ENCODE data around the gene TBC1D22A.

Gene TBC1D22A

DNA sequence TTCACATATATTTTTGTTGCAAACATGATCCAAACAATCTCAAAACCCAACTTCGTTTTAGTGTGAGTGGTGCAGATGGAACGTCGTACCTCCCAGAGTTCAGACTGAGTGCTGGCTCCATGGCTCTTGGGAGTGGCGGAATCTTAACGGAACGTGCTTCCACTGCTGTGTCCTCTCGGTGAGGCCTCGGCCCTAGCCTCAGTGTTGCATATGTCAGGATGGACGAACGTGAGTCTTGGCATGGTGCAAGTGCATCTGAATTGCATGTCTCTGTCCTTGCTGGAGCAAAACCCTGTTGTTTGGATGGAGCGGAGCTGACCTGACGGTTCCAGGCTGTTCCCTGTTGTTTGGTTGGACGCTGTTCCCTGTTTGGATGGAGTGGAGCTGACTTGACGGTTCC, 306.8 kb downstream of the TBC1D22A start:
- DNase-seq, result no peak

DNA sequence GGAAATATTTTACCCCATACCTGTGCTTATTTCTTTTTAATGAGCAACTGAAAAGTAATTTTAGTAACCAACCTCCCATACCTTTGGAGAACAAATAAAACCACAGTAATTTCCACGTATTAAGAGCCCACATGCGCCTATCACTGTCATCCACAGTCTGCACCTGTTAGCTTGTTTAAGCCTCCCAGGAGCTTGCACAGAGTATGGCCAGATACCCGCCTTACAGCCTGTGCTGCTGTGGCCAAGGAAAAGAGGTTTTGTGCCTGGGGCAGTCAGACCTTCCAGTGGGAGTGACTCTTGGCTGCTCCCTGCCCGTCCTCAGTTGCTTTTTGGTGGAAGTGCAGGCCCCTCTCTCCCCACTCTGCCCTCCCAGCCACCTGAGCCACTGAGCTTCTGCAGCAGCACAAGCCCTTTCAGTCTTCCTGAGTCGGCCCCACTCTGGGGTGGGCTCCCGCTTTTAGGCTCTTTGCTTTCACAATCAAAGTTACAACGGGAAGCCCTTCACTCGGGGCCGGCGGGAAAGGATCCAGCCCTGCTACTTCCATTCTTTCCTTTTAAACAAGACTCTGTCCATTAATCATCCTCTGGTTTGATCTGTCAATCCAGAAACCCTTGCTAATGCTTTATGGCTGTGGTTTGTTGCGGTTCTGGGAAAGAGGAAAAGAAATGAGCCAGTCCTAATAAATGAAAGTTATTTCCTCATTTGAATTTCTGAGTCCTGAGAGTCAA, 308.8 kb downstream of the TBC1D22A start:
- DNase-seq, result no peak

DNA sequence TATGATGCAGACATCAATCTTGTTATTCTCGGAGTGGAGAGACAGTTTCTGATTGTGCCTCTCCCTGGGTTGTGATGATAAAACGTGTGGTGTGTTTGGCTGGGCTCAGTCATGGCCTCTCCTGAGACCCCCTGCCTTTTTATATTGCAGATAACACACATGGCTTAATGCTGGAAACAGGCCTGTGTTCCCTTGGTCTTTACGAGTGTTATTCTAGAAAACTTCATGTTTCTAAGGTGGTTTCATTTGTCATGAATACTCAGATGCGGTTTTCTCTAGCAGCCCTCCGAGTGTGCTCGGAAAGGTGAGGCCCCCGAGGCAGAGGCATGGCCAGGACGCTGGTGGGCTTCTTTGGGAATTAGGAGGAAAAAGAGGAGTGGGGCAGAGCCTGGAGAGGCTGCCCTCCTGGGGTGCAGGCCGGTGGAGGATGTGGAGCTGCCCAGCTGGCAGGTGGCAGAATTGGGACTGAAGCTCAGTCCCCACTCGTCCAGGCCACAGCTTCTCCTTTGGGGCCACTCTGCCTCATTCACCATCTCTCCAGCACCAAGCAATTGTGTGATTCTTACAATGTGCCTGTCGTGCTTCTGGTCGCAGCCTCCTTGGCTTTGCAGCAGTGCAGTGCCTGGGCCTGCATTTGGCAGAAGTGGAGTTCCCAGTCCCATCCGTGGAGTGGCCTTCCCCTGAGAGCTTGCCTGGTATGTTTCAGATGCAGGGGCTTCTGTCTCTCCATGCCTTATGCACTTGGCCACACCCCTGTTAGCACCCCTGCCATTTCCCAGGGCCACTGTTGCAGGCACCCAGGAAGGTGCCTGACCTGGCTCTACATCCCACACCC, 309.6 kb downstream of the TBC1D22A start:
- DNase-seq, result no peak

DNA sequence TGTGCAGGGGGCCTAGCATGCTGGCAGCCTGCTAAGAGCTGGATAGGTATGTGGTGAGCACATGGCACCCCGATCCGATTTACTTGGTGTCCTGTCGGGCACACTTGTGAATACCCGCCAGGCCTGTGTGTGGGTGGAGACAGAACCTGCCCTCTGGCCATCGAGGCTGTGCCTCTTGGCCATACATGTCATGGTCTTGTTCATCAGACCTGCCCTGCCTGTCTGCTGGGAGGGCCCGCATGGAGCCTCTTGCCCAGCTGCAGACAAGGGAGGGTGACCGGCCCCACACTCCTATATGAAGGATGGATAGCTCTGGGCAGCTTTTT, 310.2 kb downstream of the TBC1D22A start:
- no peak for DNase-seq

DNA sequence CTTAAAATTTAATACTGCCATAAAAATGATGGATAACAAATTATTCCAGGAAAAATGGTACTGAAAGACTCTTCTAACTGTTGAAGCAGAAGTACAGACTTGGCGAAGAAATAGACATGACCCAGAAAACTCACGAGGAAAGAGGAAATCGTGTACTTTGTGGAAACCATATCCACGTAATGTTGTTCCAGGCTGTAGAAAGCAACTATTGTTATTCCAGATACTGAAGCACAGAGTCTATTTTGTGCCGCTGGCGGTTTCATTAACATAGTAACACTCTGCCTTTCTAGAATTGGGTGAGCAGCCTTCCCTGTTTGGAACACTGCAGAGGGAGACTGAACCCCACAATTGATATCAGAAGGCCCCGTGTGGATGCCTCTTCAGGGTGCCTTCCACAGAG, 310.6 kb downstream of the TBC1D22A start:
- DNase-seq, result no peak

DNA sequence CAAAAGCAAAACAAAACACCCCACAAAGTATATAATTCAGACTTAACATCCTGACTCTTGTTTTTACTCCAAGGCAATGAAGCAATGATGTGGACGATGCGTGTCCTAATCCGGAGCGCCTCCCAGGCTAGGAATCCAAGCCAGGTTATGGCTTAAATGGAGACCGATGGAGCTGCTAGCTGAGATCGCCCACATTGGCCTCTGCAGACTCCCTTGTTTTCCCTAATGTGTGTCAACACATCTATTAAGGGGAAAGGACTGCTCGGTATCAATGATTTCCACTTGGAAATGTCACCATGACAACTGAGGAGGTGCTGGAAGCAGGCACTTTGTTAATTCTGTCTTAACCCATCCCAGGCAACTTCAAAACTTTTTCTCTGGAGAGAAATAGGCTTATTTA, 311.7 kb downstream of the TBC1D22A start:
- no peak for DNase-seq

DNA sequence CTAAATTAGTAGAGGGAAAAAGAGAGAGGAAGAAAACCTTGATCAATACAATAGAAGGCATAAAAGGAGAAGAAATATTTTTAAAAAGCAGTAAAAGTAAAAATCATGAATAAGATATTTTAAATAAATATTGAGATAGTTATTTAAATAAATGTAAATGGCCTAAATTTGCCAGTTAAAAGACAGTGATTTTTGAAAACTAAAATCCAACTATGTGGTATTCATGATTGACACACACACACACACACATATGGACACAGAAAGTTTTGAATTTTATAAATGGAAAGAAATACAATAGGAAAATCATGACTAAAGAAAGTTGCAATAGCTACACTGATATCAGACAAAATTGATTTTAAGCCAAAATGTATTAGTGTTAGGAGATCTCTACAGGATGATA, 313.1 kb downstream of the TBC1D22A start:
- no peak for DNase-seq

DNA sequence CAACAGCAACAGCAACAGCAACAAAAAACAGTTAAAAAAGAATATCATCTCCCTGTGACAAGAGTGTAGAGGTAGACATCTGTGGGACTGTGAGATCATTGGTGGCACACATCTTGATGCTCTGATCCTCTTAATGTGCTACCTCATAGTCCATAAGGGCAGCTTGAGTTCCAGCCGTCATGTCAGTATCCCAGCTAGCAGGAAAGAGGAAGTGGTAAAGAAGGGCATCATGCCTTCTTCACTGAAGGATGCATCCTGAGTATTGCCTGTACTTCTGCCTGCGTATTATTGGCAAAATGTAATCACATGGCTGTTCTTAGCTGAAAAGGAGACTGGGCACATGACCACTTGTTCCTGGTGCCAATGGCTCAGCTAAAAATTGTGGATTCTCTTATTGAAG, 314.3 kb downstream of the TBC1D22A start:
- no peak for DNase-seq

DNA sequence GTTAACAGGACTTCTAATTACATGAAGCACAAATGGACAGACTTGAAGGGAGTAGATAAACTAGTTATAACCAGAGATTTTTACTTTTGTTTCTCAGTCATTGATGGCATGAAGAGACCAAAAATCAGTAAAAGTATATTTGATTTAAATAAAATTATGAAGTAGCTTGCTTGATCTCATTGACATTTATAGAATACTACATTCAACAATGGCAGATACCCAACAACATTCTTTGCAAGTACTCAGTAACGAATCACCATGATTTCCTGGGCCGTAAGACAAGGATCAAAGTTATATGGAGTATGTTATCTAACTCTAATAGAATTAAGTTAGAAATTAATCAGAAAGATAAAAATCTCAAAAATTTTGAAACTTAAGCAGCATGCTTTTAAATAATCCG, 317.6 kb downstream of the TBC1D22A start:
- DNase-seq, result no peak

DNA sequence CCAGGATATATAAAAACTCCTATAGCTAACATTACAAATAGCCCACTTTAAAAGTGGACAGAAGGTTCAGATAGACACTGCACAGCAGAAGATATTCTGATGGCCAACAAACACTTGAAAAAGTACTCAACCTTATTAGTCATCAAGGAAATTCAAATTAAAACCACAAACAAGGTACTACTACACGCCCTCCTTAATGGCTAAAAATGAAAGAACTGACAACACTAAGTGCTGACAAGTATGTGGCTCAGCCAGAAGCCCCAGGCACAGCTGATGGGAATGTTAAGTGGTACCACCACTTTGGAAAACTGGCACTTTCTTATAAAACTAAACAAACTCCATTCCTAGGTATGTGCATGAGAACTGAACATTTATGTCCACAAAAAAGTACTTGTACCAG, 320.1 kb downstream of the TBC1D22A start:
- DNase-seq, result no peak

DNA sequence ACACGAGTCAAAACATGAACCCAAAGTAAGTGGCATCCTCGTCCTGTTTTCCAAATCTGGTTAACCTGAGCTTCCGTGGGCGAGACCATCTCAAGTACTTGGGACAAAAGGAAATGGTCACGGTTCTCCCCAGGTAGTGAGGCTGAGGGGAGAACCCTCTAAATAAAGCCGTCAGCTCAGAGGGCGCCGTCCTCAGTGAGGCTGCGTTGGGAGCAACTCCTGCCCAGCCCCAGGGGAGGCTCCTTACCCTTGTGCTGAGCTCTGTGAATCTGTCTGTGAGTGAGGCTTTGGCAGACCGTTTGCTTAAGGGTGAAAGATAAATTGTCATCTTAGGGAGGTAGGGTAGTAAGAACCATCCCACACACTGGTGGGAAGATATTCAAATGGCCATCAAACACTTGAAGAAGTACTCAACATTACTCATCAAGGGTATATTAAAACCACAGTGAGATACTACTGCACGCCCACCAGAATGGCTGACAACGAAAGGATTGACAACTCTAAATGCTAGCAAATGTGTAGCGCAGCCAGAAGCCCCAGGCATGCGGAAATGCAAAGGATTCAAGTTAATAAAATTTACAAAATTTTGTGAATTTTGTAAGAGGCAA, 321.0 kb downstream of the TBC1D22A start:
- no peak for DNase-seq

DNA sequence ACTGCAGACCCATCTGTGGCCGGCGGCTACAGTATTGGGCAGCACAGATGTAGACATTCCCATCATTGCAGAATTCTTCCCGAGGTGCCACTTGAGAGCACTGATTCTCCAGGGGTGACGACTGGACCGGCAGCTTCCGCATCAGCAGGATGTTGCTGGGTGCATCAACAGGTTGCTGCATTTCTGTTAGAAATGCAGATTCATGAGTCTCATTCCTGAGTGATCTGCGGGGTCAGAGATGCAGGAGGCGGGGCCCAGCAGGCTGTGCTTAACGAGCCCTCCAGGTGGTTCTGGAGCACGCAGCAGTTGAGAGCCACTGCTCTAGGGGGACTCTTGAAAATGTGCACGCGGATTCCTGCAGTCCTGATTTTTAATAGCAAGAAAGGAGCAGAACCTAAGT, 321.8 kb downstream of the TBC1D22A start:
- no peak for DNase-seq

DNA sequence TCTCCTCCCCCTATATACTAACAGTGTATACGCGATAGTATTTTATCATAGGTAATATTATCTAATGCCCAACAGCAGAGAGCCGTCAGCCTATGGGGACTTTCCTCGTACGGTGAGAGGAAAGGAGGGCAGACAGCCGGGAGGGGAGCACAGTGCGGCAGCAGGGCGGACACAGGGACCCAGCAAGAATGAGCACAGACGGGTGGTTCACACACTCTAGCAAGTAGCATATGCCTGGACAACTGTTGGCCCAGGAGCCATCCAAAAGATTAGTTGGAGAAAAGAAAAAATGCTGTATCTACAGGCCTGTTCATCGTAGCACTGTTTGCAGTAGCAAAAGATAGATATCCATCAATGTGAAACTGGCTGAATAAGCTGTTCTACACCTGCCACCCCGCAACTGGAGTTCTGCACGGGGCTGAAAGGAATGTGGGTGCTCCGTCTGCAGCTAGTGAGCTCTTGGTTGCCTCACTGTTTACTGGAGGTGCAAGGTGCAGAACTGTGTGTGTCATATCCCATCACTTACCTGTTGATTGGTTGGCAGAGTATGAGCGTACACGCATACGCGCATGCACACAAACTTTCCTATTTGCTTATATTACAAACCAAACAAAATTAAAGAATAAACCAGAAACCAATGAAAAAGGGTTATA, 324.3 kb downstream of the TBC1D22A start:
- DNase-seq, result no peak

DNA sequence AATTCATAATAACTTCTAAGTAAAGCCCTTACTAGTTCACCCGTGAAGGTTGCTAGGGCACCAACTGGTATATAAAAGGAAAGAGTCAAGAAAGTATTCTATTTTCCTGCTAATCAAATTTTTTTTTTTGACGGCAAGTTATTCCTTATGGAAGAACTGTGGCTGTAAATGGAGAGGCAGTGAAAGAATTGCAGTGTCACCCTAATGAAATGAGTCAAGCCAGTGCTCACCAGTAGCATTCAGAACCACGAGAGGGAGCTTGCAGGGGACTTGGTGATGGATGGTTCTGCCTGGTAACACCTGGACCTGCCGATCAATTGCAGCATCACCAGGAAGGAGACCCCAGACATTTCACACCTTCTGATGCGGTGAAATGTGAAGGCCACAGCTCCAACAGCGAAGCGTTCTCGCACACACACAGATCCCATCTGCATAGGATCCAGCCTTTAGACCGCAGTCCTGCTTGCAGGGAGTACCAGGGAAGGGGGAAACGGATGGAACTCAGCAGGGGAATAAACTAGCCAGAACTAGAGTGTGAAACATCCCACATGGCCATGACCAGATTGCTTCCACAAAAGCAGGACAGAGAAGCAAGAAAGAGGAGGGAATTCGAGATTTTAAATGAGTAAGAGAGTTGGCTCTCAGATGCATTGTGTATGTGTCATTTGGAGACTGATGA, 326.2 kb downstream of the TBC1D22A start:
- no peak for DNase-seq

DNA sequence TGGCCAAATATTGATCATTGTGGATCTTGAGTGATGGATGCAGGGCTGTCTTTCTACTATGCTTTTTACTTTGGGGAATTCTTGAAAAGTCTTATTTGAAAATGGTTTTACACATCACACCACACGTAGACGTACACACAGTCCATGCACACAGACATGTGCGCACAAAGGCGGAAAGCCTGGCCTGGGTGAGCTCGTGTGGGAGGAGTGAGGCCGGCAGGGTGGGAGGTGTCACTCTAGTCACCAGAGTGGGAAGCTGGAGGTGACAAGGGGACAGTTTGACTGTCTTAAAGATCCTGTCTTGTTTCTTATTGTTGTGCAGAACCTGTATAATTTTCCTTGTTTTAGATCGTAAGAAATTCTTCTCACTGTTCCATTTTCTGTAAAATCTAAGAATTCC, 326.9 kb downstream of the TBC1D22A start:
- DNase-seq, result no peak

DNA sequence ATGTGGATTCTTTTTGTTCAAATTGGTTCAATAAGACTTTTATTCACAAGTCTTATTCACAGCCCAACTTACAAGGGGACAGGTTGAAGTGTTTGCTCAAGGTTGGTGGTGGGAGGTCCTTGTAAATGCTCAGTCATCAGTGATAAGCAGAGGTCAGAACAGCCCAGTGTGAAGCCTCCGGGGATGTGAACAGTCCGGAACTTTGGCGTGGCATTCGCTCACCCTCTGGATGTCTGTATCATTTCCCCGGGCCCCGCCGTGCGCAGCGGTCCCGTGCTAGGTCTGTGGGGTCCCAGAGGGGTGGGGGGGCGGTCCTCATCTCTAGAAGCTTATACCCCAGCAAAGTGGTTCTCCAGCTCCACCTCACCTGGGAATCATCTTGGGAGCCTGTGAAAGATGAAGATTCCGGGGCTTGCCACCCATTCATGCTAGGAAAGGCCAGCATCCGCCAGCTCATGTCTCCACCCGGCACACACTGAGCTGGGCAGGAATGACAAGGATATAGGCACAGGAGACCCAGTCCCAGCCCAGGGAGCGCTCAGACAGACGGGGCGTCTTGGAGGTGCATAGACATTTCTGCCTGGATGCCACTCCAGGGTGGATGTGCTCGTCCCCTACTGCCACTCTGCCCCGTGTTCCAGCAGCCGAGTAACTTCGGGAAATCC, 327.5 kb downstream of the TBC1D22A start:
- no peak for DNase-seq

DNA sequence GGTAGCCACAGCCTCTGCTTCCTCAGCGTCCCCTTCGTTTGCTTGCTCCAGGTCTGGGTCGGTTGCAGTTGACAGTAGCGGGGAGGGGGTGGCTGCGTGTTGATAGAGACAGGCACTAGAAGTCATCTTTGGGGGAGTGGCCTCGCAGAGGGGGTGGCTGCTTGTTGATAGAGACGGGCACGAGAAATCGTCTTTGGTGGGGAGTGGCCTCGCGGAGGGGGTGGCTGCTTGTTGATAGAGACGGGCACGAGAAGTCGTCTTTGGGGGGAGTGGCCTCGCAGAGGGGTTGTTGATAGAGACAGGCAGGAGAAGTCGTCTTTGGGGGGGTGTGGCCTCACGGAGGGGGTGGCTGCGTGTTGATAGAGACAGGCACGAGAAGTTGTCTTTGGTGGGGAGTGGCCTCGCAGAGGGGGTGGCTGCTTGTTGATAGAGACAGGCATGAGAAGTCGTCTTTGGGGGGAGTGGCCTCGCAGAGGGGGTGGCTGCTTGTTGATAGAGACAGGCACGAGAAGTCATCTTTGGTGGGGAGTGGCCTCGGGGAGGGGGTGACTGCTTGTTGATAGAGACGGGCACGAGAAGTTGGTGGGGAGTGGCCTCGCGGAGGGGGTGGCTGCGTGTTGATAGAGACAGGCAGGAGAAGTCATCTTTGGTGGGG, 328.3 kb downstream of the TBC1D22A start:
- DNase-seq, result peak; percentile 45

DNA sequence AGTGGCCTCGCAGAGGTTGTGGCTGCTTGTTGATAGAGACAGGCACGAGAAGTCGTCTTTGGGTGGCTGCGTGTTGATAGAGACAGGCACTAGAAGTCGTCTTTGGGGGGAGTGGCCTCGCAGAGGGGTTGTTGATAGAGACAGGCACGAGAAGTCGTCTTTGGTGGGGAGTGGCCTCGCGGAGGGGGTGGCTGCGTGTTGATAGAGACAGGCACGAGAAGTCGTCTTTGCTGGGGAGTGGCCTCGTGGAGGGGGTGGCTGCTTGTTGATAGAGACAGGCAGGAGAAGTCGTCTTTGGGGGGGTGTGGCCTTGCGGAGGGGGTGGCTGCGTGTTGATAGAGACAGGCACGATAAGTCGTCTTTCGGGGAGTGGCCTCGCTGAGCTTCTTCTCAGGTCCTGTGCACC, 328.8 kb downstream of the TBC1D22A start:
- DNase-seq, result no peak

DNA sequence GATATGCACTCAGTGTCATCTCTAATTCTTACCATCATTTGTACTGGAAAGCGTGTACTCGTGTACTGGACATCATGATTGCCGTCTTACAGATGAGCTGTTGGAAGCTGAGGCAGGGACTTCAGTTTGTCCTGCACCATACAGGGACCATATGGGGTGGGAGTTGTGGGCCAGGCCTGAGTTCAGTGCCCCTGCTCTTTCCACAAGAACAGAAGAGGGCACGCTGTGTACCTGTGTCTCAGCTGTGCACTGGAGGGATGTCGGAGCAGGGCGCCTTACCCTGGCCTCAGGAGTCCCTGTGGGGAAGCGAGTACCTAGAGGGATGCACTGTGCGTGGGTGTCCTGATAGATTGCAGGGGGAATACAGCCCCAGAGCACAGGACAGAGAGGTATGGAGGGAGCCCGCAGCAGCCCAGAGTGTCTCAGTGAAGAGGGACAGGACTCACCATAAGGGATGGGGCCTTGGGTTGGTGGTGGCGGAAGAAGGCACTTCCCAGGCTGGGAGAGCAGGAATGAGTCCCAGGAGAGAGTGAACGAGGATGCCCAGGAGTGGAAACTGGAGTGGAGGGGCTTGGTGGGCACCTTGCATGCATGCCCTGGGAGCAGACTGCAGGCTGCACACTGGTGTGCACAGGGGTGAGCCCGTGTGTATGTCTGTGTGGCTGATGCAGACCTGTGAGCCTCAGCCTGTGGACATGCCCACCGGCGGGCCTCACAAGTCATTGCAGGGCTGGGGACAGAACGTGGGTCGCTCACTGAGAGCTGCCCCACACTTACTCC, 329.7 kb downstream of the TBC1D22A start:
- DNase-seq, result no peak

DNA sequence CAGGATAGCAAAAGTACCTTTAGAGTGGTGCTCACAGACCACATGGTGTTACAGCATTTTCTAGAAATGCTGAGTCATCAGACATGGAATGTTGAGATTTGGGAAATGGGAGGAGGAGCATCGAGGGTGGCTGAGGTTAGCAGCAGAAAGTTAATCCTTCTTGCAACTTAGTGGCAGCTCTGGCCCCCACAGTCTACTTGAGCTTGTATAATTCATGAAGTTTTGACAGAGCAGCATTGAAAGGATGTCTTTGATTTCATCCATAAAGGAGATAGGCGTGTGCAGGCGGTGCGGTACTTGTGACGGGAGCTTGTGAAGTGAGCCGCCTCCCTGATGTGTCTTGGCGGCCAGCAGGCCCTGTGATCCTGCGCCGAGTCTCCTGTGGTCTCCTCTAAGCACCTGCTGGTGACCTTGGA, 330.5 kb downstream of the TBC1D22A start:
- DNase-seq, result no peak

DNA sequence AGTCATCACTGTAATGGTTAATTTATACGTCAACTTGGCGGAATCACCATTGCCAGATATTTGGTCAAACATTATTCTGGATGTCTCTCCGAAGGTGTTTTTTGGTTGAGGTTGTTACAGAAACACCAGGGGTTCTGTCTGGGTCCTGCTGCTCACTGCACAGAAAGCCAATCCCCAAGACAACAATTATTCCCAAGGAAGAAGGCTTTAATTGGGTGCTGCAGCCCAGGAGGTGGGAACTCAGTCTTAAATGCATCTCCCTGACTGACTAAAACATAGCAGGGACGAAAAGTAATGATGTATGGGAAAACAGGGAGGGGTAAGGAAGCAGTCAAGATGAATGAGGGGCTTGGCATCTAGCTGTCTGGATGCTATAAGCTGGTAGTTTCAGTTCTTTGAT, 331.3 kb downstream of the TBC1D22A start:
- no peak for DNase-seq

Measured in CD4-positive, alpha-beta T cell treated with Interleukin-21 for 1 hour (primary cell).